ENCODE measurements around the gene HLX. TPM values are rescaled to one million over a fixed set of nuclear protein-coding genes. Genes with fewer than 3 reads are reported as not detected.

HLX gene
- polyA plus RNA-seq, 1 of the 3 experiments (the other 2 are of a cell fraction) = 21.4 TPM

DNA sequence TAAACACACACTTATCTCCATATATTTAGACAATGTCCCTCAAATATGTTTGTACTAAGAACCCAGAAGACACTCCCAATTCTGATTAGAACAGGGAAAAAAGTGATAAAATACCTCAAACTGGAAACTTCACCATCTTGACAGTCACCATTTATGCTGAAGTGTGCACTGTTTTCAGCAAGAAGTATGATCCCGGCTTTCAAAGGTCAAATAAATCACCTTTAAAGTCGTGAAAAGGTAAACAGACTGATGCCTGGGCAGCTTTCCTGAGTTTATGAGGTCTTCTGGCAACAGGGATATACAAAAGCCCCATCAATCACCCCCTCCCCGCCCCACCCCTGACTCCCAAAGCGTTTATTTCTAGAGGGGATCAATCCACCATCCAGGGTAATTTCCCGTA, 37.9 kb downstream of the HLX start:
- Histone ChIP-seq H3K27me3 (ENCODE audit: insufficient read depth) (no peaks in the 10 kb centered on the region), H3F3A (replicated peaks; ENCODE audit: insufficient read depth) (no peaks in the 10 kb centered on the region), H4K20me1 (ENCODE audit: insufficient read depth) (no peaks in the 10 kb centered on the region), H3K4me2 (no peak overlapping the region), H3K79me2 (ENCODE audit: insufficient read depth) (no peaks in the 10 kb centered on the region), H3K9me2 (no peaks in the 10 kb centered on the region), H3K4me1 (ENCODE audit: control insufficient read depth in 1 of 2, insufficient read depth in 2 of 2, low read depth in 1 of 2, low read length in 1 of 2) (no peaks in the 10 kb centered on the region), H3K36me3 (replicated peaks in 1 of 2; ENCODE audit: control insufficient read depth in 1 of 2, insufficient read depth in 2 of 2, low read length in 1 of 2) (no peaks in the 10 kb centered on the region), H2AFZ (ENCODE audit: low read depth) (no peak overlapping the region), H3K9me3 (no peaks in the 10 kb centered on the region), H3K9ac (no peak overlapping the region), H3K27ac (ENCODE audit: low read depth in 2 of 2, low read length in 1 of 2) (no peak overlapping the region), H3K4me3 (ENCODE audit: low read depth in 2 of 2, low read length in 1 of 2) (no peak overlapping the region)
- TF ChIP-seq FOSL2 (IDR thresholded peaks at IDR 0.05; ENCODE audit: borderline replicate concordance, low read depth) (no peak), ELF1 (IDR thresholded peaks at IDR 0.05) (no peak), GABPA (IDR thresholded peaks at IDR 0.05; ENCODE audit: low read depth) (no peak), FOXJ3 (CRISPR knock-in tag; IDR thresholded peaks at IDR 0.05) (no peak), RCOR1 (IDR thresholded peaks at IDR 0.05; ENCODE audit: low read length) (no peak), CHD2 (IDR thresholded peaks at IDR 0.05; ENCODE audit: low read length, partially characterized antibody) (no peak), TAF1 (IDR thresholded peaks at IDR 0.05; ENCODE audit: borderline replicate concordance, low read depth, low read length) (no peak), FOXM1 (IDR thresholded peaks at IDR 0.05; ENCODE audit: low read depth) (no peak), NRF1 (IDR thresholded peaks at IDR 0.05; ENCODE audit: low read depth, low read length) (no peak), TEAD4 (IDR thresholded peaks at IDR 0.05; ENCODE audit: borderline replicate concordance, insufficient read depth) (no peak), RAD21 (IDR thresholded peaks at IDR 0.05; ENCODE audit: low read length) (no peak), SIN3A (IDR thresholded peaks at IDR 0.05; ENCODE audit: borderline replicate concordance, low read depth, low read length) (no peak), YY1 (IDR thresholded peaks at IDR 0.05; ENCODE audit: low read depth) (no peak), REST (IDR thresholded peaks at IDR 0.05; ENCODE audit: low read depth, low read length) (no peak), NFIC (IDR thresholded peaks at IDR 0.05; ENCODE audit: borderline replicate concordance) (no peak)
- TF ChIP-seq, protein P1, sequence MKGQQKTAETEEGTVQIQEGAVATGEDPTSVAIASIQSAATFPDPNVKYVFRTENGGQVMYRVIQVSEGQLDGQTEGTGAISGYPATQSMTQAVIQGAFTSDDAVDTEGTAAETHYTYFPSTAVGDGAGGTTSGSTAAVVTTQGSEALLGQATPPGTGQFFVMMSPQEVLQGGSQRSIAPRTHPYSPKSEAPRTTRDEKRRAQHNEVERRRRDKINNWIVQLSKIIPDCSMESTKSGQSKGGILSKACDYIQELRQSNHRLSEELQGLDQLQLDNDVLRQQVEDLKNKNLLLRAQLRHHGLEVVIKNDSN (IDR thresholded peaks at IDR 0.05; ENCODE audit: borderline replicate concordance, low read depth) = no peak
- TF ChIP-seq, protein P2, sequence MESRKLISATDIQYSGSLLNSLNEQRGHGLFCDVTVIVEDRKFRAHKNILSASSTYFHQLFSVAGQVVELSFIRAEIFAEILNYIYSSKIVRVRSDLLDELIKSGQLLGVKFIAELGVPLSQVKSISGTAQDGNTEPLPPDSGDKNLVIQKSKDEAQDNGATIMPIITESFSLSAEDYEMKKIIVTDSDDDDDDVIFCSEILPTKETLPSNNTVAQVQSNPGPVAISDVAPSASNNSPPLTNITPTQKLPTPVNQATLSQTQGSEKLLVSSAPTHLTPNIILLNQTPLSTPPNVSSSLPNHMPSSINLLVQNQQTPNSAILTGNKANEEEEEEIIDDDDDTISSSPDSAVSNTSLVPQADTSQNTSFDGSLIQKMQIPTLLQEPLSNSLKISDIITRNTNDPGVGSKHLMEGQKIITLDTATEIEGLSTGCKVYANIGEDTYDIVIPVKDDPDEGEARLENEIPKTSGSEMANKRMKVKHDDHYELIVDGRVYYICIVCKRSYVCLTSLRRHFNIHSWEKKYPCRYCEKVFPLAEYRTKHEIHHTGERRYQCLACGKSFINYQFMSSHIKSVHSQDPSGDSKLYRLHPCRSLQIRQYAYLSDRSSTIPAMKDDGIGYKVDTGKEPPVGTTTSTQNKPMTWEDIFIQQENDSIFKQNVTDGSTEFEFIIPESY (IDR thresholded peaks at IDR 0.05; ENCODE audit: borderline replicate concordance, low read depth) = no peak
- ChIA-PET POLR2A (no interaction called here), CTCF (no interaction called here)
- DNase-seq = no peak
- WGBS (ENCODE audit: low lambda C conversion rate) = 67% methylated on average over 5 of the region's 5 CpGs

Measured in SK-N-SH (cell line).